Colon (tissue), 2 donors: Measurements from ENCODE around the gene CHI3L2.

Source experiments
- FAIRE-seq: peaks from 2 replicates; lab custom pipeline; 2012; peaks lifted over from hg19 to GRCh38; lab: Jason Lieb, UNC
- donor health status: control.
- donor health status: control.

The CHI3L2 gene

GRCh38 chr1:111220302-111220890, 7.1 kb upstream of the CHI3L2 start:
- FAIRE-seq = no peak

DNA sequence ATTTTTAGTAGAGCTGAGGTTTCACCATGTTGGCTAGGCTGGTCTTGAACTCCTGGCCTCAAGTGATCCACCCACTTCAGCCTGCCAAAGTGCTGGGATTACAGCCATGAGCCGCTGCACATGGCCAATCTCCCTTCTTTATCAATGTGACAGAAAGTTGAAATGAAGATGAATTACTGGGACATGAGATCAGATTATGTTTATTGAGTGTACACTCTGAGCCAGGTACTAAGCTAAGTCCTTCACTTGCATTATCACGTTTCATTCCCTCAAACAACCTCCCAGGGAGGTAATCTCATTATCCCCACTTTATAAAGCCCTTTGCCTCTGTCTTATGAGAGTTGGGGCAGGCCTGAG, 6.3 kb upstream of the CHI3L2 start:
- FAIRE-seq = no peak

DNA sequence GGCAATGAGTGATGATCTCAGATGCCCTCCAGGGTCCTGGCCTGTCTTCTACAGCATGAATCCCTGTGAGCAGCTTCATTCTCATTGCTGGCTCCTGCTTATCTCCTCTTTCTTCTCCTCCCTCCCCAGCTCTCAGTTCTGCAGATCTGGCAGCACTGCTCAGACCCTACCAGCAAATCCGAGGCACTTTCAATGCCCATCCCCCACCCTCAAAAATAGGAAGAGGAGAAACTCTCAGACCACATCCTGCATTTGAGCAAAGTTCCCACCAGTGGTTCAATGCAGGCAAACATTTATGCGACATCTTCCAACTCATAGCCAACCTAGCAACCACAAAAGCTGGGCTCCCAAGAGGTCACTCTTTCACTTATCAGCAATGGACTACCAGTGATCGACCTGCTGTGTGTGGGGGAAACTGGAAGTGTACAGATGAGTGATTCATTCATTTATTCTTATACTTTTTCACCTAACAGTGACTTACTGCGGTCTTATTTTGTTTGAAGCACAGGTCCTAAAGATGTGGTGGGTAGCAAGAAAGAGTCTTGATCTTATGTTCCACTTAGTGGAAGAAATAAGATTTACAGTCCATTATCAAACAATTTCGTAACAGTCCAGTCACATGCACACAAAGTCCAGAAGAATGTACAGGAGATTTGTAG, 5.8 kb upstream of the CHI3L2 start:
- FAIRE-seq = no peak

DNA sequence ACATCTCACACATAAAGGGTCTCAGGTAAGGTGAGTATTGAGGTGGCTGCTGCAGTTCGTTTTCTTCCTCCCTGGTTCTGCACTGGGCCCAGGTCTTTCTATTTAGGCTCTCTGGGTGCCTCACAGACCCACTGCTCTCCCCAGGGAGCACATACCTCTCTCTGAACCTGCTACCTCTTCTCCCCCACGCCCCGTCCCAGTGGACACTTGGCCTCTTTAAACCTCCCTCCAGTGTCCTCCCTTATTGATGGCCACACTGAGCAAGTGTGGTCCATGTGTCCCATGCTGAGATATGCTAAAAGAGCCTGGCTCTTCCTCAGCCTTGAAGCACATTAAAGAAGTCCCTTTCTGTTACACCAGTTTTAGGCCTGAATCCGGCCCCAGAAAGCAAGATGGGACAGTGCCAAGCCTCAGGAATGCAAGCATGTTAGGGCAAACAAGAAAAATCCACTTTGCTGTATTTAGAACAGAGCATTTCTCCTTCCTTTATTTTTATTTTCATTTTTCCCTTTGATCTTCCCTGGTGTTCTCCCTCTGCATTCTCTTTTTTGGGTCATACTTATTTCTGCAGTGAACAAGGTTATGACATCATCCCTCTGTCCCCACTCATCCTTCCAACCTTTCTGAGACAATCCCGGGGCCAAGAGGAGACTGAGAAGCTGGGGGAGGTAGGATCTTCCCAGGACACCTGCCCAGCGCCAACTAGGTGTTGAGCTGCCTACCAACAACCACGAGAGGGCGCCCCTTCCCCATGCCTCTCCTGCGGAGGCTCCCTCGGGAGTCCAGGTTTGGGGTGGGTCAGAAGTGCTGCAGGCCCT, 5.0 kb upstream of the CHI3L2 start:
- FAIRE-seq = no peak

- no peak for FAIRE-seq
Measured at GRCh38 chr1:111223126-111223685, 4.3 kb upstream of the CHI3L2 start.

DNA sequence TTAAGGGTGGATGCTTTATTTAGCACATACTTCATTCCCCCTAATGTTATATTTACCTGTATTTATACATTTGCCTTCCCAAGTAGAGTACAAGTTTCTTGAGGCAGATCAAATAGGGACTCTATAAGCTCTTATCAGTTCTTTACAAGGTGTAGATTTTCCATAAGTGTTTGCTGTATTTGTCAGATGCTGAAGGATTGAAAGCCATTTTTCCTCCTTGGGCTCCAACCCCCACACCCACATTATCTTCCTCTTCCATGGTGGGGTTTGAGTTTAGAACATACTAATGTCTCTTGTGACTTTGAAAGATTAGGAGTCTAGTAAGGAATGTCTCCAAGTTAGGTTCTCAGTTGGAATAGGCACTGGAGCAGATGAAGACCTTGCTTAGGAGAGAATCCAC, 2.4 kb upstream of the CHI3L2 start:
- FAIRE-seq = no peak

DNA sequence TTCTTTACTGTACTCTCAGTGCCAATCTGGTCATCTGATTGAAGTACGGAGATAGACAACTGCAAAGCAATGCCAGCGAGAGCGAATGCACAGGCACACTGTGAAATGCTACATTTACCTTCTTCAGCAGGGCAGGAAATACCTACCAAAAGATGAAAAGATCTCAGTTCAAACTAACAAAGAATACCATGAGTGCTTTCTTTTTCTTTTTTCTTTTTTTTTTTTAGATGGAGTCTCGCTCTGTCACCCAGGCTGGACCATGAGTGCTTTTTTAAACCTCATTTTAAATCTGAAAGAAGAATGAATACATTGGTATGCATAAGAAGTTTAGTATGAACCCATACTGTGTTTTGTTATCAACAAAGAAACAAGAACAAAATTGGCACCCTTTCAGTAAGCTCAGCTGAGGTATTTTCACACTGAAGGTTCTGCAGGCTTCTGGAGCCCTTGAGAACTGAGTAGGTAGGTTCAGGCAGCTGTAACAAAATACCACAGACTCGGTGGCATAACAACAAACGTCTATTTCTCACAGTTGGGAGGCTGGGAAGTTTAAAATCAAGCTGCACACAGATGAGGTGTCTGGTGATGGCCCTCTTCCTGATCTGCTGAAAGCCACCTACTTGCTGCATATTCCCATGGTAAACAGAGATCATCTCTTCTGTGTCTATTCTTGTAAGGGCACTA, 1.7 kb upstream of the CHI3L2 start:
- FAIRE-seq = no peak

GRCh38 chr1:111227851-111228747, 586 bp downstream of the CHI3L2 start:
- no peak for FAIRE-seq

- no peak for FAIRE-seq
Measured at GRCh38 chr1:111228748-111229126, 1.2 kb downstream of the CHI3L2 start.

DNA sequence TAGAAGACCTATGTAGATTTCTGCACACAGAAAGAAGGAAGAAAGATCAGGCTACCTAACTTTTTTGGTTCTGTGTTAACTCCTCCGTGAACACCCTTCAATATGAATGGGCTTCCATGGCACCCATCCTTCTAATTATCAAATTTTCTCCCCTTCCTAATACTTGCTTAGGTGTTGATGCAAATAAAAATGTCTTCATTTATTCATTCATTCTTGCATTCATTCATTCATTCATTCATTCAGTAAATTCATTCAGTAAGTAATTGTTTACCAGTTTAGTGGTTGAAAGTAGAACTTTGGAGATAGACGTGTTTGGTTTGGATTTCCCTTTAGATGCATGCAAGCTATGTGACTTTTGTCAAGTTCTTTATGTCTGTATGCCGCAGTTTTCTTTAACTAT, 4.6 kb downstream of the CHI3L2 start:
- FAIRE-seq = no peak

- FAIRE-seq = no peak
Measured at GRCh38 chr1:111234258-111234657, 6.7 kb downstream of the CHI3L2 start.

- no peak for FAIRE-seq
Measured at GRCh38 chr1:111234866-111235265, 7.4 kb downstream of the CHI3L2 start.

- no peak for FAIRE-seq
Measured at GRCh38 chr1:111236379-111236778, 8.9 kb downstream of the CHI3L2 start.

DNA sequence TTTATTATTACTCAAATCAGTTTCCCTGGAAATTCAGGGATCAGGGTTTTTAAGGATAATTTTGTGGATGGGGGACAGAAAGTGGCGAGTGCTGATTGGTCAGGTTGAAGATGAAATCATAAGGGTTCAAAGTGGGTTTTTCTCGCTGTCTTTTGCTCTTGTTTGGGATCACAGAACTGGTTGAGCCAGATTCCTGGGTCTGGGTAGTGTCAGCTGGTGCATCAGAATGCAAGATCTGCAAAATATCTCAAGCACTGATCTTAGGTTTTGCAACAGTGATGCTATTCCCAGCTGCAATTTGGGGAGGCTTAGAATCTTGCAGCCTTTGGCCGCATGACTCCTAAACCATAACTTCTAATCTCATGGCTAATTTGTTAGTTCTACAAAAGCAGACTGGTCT, 9.3 kb downstream of the CHI3L2 start:
- FAIRE-seq = no peak

- FAIRE-seq = no peak
Measured at GRCh38 chr1:111238056-111238795, 10.7 kb downstream of the CHI3L2 start.

- FAIRE-seq = no peak
Measured at GRCh38 chr1:111241797-111242196, 14.3 kb downstream of the CHI3L2 start.

GRCh38 chr1:111242805-111243523, 15.5 kb downstream of the CHI3L2 start:
- no peak for FAIRE-seq

- FAIRE-seq = no peak
Measured at GRCh38 chr1:111247125-111247838, 19.8 kb downstream of the CHI3L2 start.

DNA sequence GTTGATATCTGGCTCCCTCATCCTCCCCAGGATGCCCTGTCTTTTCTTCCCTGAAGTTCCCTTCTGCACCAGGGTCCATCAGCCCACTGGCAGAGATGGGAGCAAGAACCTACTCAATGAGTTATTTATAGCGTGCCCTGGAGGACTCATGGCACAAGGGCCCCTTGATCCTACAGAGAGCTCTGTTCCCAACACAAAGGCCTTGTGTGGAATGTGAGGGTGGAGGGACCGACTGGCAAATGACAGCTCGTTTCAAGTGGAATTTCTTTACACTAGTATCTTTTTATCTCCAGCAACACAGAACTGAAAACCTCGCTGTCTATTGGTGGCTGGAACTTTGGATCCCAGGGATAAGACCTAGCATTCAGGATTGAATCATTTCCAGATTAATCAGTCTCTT, 22.4 kb downstream of the CHI3L2 start:
- no peak for FAIRE-seq

GRCh38 chr1:111251570-111251969, 24.1 kb downstream of the CHI3L2 start:
- FAIRE-seq = no peak
